Activated naive CD8-positive, alpha-beta T cell treated with anti-CD3 and anti-CD28 coated beads for 36 hours (primary cell): ENCODE data around the gene COQ3. TPM values are rescaled to one million over a fixed set of nuclear protein-coding genes. Genes with fewer than 3 reads are reported as not detected.
A peak's percentile ranks its signal among the peaks of the same experiment; 100 is the strongest.
"Not testable (repeated sequence)": the region's sequence is repeated elsewhere in the genome, so short reads cannot be mapped to it uniquely, and the experiment has no call there.

Experiments used
- DNase-seq: peaks from one replicate; pipeline ENCODE4 v3.0.0; 2021
- H3K27ac Mint-ChIP-seq: one replicate; pipeline ENCODE4 v1.8.0; 2022; ENCODE audit warnings: mild to moderate bottlenecking, moderate library complexity, mixed read lengths
- H3K27me3 Mint-ChIP-seq: one replicate; pipeline ENCODE4 v1.8.0; 2022; ENCODE audit warnings: mild to moderate bottlenecking, mixed read lengths
- H3K36me3 Mint-ChIP-seq: one replicate; pipeline ENCODE4 v1.8.0; 2021; ENCODE audit warnings: mild to moderate bottlenecking, mixed read lengths
- H3K4me1 Mint-ChIP-seq: one replicate; pipeline ENCODE4 v1.8.0; 2021; ENCODE audit warnings: mixed read lengths
- H3K4me3 Mint-ChIP-seq: one replicate; pipeline ENCODE4 v1.8.0; 2022; ENCODE audit warnings: mild to moderate bottlenecking, moderate library complexity, mixed read lengths
- H3K9me3 Mint-ChIP-seq: one replicate; pipeline ENCODE4 v1.8.0; 2022; ENCODE audit warnings: mixed read lengths
- total RNA-seq, 2 experiments: library from RNA; stranded (reverse); gene quantifications; one replicate each; pipeline ENCODE4 v1.2.3, GENCODE V29; 2021

The COQ3 gene
- total RNA-seq, 2 experiments from 2014 or later: 21.0 to 23.8 TPM

DNA sequence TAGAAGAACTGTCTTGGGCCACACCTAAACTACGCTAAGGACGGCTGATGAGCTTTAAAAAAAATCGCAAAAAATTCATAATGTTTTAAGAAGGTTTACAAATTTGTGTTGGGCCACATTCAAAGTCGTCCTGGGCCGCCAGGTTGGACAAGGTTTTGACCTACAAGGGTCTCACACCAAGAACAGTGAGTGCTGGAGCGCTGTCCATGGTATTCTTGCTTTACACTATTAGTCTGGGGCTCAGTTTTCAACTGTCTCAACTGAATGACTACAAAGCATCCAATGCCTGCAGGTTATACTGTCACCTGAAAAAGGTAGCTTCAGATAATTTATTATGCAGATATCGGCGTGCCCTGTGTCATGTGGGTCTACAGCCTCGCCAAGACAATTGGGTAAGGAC lies 40.9 kb downstream of the COQ3 start:
- H3K4me3 Mint-ChIP-seq: no peak overlapping the region
- H3K4me1 Mint-ChIP-seq: no peaks in the 10 kb centered on the region
- no peak for DNase-seq
- no peaks in the 10 kb centered on the region for H3K9me3 Mint-ChIP-seq
- H3K27ac Mint-ChIP-seq: no peak overlapping the region
- H3K27me3 Mint-ChIP-seq: peaks cover 68% of the 10 kb centered on the region
- no peaks in the 10 kb centered on the region for H3K36me3 Mint-ChIP-seq

DNA sequence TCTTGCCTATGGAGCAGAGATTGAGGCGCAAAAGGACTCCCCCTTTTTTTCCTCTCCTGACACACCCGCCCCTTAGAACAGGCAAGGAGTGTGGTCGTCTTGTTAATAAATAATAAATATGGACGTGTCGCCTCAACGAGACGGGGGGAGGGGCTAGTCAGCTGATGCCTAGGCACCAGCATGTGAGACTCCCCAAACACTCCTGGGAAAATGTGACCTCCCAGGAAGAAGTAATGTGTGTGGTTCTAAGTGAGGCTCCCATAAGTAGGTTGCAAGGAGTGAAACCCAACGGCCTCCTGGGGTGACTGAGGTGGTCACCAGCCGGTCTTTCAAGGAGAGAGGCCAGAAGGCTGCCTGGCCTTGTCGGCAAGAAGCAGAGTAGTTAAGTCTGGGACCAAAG lies 43.4 kb downstream of the COQ3 start:
- no peaks in the 10 kb centered on the region for H3K9me3 Mint-ChIP-seq
- H3K36me3 Mint-ChIP-seq: no peaks in the 10 kb centered on the region
- no peak for DNase-seq
- H3K4me3 Mint-ChIP-seq: no peak overlapping the region
- H3K27me3 Mint-ChIP-seq: peaks cover 82% of the 10 kb centered on the region
- H3K27ac Mint-ChIP-seq: no peak overlapping the region
- no peaks in the 10 kb centered on the region for H3K4me1 Mint-ChIP-seq

DNA sequence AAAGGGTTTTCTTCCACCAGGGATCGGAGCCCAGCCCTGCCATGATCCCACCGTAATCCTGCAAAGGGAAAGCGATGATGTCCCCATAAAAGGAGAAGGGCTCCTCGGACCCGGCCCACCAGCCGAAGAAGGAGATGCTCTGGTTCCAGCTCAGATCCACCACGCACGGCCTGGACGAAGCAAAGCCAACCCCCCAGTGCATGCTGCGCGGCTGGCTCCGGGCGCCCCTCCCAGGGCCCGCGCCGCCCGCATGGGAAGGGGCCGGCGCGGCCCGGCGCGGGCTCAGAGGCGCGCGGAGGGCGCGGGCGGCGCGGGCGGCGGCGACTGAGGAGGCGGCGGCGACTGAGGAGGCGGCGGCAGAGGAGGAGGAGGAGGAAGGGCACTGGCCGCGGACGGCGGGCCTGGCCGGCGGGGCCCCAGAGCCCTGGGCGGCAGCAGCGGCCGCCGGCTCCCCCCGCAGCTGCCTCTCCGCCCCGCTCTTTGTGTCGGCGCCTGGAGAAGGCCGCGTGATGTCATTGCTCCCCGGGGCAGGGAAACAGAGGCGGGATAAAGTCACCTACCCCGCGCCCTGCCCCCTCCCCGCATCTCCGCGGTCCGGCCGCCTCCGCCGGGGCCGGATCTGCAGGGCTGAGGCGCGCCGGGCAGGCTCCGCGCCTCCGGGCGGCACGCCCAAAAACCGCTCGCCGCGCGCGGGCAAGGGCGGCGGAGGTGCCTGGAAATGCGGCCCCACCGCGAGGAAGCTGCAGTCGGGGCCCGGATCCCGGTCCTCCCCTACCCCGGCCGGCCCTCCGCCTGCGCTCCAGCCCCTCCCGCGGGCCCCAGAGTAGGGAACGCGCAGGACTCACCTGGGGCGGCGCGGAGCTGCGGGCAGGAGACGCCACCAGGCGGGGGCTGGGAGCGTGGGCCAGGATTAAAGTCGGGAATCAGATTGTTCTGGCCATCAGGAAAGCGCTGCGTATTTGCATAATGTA lies 44.5 kb downstream of the COQ3 start, which contains the start of gene FAXC:
Gene FAXC, minus strand, starts transcription at position 504 of the 971 bp plus-strand sequence. Its CDS starts 302 bp downstream, at position 202.
- peaks cover 80% of the 10 kb centered on the region for H3K27me3 Mint-ChIP-seq
- H3K9me3 Mint-ChIP-seq: no peaks in the 10 kb centered on the region
- no peaks in the 10 kb centered on the region for H3K36me3 Mint-ChIP-seq
- no peaks in the 10 kb centered on the region for H3K4me1 Mint-ChIP-seq
- peak; percentile 15 for DNase-seq
- H3K27ac Mint-ChIP-seq: no peak within 1 kb of the TSS
- peak within 1 kb of the TSS; percentile 22 for H3K4me3 Mint-ChIP-seq

DNA sequence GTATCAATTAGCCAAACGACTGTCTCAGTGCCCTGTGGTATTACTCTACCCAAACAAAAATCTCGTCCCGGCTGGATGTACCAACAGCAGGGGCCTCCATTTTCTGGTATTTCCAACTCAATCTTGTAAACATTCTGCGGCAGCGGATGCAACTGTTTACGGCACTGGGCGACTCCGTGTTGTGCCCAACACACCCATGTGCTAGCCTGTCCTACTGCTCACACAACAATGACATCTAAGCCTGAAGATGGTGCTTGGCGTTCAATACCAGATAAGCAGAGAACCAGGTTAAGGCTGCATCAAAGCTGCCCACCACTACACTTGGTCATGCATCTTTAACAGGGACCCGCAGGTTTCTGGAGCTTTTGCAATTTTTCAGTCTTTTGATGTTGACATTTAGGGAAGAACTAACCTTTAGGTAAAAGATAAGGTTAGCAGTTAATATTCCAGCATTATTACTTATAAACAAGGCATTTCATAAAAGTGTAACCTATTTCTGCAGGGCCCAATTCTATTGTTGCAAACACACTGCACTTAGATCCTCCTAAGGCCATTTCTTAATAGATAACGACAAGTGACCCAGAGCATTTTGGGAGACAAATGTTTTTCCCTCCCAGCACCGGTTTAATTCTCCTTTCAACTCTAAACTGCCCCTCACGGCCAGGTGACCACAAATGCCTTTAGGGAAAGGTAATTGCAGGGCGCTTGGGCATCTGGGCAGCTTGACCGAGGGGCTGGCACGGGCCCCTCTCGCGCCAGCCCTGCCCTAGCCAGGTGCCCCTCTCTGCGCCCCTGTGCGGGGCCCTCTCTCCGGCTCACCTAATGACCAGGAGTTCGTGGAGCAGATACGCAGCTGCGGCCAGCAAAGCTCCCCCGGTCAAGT lies 45.5 kb downstream of the COQ3 start:
- Mint-ChIP-seq H3K4me1 (peaks cover 3% of the 10 kb centered on the region), H3K27me3 (peaks cover 83% of the 10 kb centered on the region), H3K4me3 (peak overlapping the region; percentile 22), H3K36me3 (no peaks in the 10 kb centered on the region), H3K9me3 (no peaks in the 10 kb centered on the region), H3K27ac (no peak overlapping the region)
- DNase-seq: no peak

GRCh38 chr6:99347804-99348203 lies 46.2 kb downstream of the COQ3 start:
- peaks cover 84% of the 10 kb centered on the region for H3K27me3 Mint-ChIP-seq
- no peaks in the 10 kb centered on the region for H3K36me3 Mint-ChIP-seq
- no peaks in the 10 kb centered on the region for H3K9me3 Mint-ChIP-seq
- no peak overlapping the region for H3K4me3 Mint-ChIP-seq
- peaks cover 3% of the 10 kb centered on the region for H3K4me1 Mint-ChIP-seq
- DNase-seq: no peak
- H3K27ac Mint-ChIP-seq: no peak overlapping the region

DNA sequence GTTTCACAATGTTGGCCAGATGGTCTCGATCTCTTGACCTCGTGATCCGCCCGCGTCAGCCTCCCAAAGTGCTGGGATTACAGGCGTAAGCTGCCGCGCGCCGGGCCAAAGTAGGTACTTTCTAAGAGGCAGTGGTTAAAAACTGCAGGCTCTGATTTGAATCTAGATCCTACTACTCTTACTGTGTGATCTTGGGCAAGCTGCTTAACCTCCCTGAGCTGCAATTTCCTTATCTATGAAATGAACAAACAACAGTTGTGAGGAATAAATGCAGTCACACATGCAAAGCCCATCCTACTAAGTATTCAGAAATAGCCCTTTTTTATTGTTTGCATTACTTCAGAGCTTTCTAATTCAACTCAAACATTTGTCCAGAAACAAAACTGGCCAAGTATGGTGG lies 47.4 kb downstream of the COQ3 start:
- H3K4me1 Mint-ChIP-seq: peaks cover 3% of the 10 kb centered on the region
- no peak for DNase-seq
- peaks cover 76% of the 10 kb centered on the region for H3K27me3 Mint-ChIP-seq

GRCh38 chr6:99345164-99345563 lies 48.8 kb downstream of the COQ3 start:
- peaks cover 3% of the 10 kb centered on the region for H3K4me1 Mint-ChIP-seq

More for the DNA sequence above, 47.4 kb downstream of the COQ3 start:
- no peak overlapping the region for H3K27ac Mint-ChIP-seq
- no peak overlapping the region for H3K4me3 Mint-ChIP-seq
- no peaks in the 10 kb centered on the region for H3K9me3 Mint-ChIP-seq
- no peaks in the 10 kb centered on the region for H3K36me3 Mint-ChIP-seq

GRCh38 chr6:99344289-99344688 lies 49.7 kb downstream of the COQ3 start:
- Mint-ChIP-seq H3K27ac (no peak overlapping the region), H3K9me3 (no peaks in the 10 kb centered on the region), H3K4me3 (no peak overlapping the region), H3K4me1 (peaks cover 3% of the 10 kb centered on the region), H3K27me3 (peaks cover 60% of the 10 kb centered on the region), H3K36me3 (no peaks in the 10 kb centered on the region)
- DNase-seq: no peak

More at GRCh38 chr6:99345164-99345563, 48.8 kb downstream of the COQ3 start:
- no peaks in the 10 kb centered on the region for H3K36me3 Mint-ChIP-seq
- no peak overlapping the region for H3K4me3 Mint-ChIP-seq
- peaks cover 61% of the 10 kb centered on the region for H3K27me3 Mint-ChIP-seq
- H3K9me3 Mint-ChIP-seq: no peaks in the 10 kb centered on the region
- no peak overlapping the region for H3K27ac Mint-ChIP-seq
- DNase-seq: no peak

DNA sequence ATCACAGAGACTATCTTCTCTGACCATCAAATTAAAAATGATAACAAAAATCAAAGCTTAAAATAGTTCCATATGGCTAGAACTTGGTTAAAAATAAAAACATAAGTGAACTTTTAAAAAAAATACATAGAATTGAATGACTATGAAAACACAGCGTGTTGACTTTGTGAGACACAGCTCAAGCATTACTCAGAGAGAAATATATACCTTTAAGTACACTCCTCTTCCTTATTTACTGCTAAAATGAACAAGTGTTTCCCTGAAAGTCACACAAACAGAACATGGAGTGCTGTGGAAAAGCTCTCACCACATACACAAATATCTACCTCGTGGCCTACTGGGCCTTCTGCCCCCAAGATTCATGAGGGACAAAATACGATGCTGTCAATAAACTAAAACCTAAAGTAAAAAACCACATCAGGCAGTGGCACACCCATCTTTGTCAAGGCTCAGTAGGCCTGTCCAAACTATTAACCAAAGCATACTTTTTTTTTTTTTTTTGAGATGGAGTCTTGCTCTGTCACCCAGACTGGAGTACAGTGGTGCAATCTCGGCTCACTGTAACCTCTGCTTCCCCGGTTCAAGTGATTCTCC lies 52.0 kb downstream of the COQ3 start:
- no peak overlapping the region for H3K27ac Mint-ChIP-seq
- H3K4me1 Mint-ChIP-seq: peaks cover 3% of the 10 kb centered on the region
- peaks cover 45% of the 10 kb centered on the region for H3K27me3 Mint-ChIP-seq
- no peak for DNase-seq
- H3K9me3 Mint-ChIP-seq: no peaks in the 10 kb centered on the region
- H3K4me3 Mint-ChIP-seq: no peak overlapping the region
- H3K36me3 Mint-ChIP-seq: no peaks in the 10 kb centered on the region

DNA sequence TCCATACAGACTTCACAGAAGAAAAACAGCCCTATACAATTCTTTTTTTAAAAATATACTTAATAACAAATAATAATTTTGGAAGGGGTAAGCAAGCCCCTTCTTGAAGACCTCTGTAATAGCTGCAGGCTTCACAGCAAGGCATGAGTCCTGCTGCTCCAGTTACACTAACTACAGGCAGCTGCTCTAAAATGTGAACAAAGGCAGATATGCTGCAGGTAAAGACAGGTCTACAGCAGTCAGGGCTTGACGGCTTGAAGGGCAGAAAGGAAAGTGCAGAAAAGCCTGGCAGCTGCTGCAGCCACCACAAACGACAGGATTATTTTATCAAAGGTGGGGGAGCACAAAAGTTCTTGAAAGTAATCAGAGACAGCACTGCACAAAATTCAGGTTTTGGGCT lies 55.8 kb downstream of the COQ3 start:
- Mint-ChIP-seq H3K4me1 (no peaks in the 10 kb centered on the region), H3K27ac (no peak overlapping the region), H3K4me3 (no peak overlapping the region), H3K27me3 (peaks cover 27% of the 10 kb centered on the region), H3K36me3 (no peaks in the 10 kb centered on the region), H3K9me3 (no peaks in the 10 kb centered on the region)
- DNase-seq: no peak

DNA sequence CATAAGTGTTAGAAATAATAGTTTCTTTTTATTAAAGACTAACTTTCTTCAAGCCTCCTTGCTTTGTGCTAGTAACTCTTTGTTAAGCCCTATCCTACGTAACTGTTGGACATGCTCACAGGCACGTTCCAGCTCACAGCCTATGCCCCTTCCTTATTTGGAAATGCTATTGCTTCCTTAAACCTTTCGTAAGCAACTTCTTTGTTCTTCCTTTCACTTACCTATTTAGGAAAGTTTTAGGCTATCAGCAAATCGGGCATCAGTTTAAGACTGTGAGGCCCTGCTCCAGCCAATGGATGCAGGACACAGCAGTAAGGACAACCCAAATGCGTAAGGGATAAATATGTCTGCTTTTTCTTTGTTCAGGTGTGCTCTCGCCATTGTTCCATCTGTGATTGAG lies 58.7 kb downstream of the COQ3 start:
- H3K27me3 Mint-ChIP-seq: peaks cover 20% of the 10 kb centered on the region
- not testable (repeated sequence) for H3K9me3 Mint-ChIP-seq, H3K27ac Mint-ChIP-seq, H3K36me3 Mint-ChIP-seq, H3K4me3 Mint-ChIP-seq, DNase-seq, H3K4me1 Mint-ChIP-seq

GRCh38 chr6:99334526-99335127 lies 59.4 kb downstream of the COQ3 start:
- Mint-ChIP-seq H3K27me3 (peaks cover 20% of the 10 kb centered on the region), H3K4me1 (peaks cover 1% of the 10 kb centered on the region), H3K9me3 (no peaks in the 10 kb centered on the region), H3K36me3 (no peaks in the 10 kb centered on the region), H3K27ac (no peak overlapping the region), H3K4me3 (no peak overlapping the region)
- no peak for DNase-seq

DNA sequence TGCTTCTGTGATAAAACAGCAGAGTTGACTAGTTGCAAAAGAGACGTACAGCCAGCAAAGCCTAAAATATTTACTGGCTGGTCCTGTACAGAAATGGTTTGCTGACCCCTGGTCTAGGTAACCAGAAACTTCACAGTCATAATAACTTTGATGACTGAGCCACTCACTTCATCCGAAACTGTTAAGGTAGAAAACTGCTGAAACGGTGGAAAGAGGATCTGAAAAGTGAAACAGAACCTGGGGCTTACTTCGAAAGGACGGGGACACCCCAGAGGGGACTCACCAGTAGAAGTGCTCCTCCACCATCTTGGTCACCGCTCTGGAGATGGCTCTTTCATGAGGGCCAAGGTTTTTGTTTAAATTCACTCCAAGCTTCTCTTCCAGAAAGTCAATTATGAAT lies 60.9 kb downstream of the COQ3 start:
- H3K27ac Mint-ChIP-seq: no peak overlapping the region
- H3K27me3 Mint-ChIP-seq: peaks cover 15% of the 10 kb centered on the region
- no peak overlapping the region for H3K4me3 Mint-ChIP-seq
- DNase-seq: no peak
- H3K36me3 Mint-ChIP-seq: no peaks in the 10 kb centered on the region
- peaks cover 1% of the 10 kb centered on the region for H3K4me1 Mint-ChIP-seq
- H3K9me3 Mint-ChIP-seq: no peaks in the 10 kb centered on the region

DNA sequence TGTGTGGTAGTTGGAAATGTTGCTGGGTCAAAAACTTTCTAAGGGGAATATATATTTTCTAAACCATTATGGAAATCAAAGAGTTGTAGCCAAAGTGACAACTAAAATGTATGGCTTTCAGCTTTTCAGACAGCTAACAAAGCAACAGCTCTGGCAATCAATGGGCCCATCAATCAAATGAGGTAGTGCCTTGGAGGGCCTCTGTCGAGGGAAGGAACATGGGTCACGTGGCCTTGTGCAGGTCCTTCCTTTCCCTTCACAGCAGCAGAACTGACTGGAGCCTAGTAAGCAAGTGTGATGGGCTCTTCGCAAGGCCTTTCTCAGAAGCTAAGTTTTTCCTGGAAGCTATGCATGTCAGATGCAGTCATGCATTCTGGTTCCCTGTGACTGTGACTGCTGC lies 62.5 kb downstream of the COQ3 start:
- Mint-ChIP-seq H3K27me3 (peaks cover 8% of the 10 kb centered on the region), H3K4me1 (peaks cover 1% of the 10 kb centered on the region), H3K36me3 (no peaks in the 10 kb centered on the region), H3K27ac (no peak overlapping the region), H3K9me3 (no peaks in the 10 kb centered on the region), H3K4me3 (no peak overlapping the region)
- DNase-seq: no peak
